AG20443 (cell line): ENCODE data around the gene CHST4.
A peak's percentile ranks its signal among the peaks of the same experiment; 100 is the strongest.
"Not testable (repeated sequence)": the region's sequence is repeated elsewhere in the genome, so short reads cannot be mapped to it uniquely, and the experiment has no call there.

Experiments used
- DNase-seq: peaks from one replicate; pipeline ENCODE4 v3.0.0; 2012; ENCODE audit warnings: low spot score, mixed read lengths

Gene CHST4

DNA sequence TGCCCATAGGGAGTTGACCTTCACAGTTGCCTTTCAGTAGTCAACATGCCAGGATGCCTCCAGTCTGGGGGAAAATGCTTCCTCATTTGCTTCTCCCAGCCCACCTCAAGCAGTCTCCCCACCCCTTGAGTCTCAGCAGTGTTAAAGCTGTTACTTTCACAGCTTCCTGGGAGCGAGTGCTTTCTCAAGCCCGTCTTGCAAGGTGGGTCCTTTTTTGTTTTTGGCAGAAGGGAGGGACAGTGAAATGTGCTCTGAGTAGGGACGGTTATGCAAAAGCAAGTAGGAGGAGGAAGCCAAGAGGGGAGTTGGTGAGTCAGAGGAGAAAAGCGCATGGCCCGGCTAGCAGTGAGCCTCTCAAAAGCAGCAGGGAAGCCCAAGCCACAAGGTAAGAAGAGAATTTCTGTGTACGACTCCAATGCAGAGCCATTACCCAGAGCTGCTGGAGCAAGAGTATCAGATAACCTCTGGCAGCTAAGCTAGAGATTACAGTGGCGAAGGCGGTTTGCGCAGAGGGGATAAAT is at the start of gene CHST4:
Gene CHST4 (plus strand): TSS at position 316 of the 521 bp plus-strand sequence. CDS start 10,252 bp downstream, outside the sequence.
- DNase-seq = peak; percentile 83

DNA sequence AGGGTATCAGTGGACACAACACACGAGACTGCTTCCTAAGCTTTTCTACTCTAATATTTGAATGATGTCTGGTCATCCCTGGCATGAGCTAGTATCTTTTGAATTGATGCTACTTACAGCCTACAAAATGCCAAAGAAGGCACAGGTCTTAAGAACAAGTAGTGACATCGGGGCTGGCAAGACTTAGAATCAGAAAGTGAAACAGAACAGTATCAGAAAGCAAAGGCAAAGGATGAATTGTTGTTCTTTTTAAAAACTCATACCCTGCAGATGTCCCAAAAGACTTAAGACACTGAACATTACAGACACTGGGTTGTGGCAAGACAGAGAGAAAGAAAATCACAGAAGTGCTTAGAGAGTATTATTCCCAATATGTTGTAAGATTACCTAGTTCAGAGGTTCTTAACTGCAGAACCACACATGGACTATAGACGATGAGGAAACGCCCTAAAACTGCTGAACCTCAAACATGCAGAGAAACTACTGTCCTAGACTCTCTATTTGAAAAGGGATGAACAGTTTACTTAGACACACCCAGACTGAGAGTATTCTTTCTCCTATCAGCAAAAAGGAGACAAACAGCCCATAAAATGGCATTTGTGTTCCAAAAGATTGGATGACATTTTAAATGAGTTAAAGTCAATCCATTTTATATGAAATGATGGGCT is 49.6 kb upstream of the CHST4 start:
- no peak for DNase-seq

DNA sequence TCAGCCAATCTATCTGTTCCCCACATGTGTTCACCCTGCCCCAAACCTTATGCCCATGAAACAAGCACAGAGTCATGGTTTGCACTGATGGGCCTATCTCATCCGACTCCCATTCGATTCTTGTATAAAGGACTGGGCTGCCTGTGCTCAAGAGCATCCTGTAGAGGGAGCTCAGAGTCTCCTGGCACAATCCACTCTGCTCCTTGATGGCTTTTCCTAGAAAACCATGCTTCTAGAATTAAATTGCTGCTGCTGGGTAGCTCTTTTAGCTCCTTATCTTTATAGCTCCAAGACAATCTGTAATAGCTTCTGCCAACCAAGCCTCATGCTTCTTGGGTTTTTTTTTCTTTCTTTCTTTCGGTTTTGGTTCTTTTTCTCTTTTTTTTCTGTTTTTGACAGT is 46.8 kb upstream of the CHST4 start:
- DNase-seq = peak; percentile 32

DNA sequence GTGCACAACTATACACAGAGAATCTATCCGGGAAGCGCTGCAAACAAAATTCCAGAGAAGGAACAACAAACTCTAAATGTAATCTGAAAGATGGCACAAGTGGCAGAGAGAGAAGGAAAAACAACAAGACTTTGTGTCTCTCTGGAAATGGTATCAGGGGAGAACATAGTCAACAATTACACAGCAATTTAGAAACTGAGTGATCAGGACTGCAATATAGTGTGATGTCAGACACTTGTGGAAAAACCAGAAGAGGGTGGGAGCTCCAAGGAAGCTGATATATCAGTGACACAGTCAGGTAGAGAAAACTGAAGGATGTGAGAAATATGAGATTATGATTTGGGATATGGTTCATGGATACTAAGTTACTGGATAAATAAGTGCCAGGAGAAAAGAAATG is 45.3 kb upstream of the CHST4 start:
- DNase-seq = no peak

DNA sequence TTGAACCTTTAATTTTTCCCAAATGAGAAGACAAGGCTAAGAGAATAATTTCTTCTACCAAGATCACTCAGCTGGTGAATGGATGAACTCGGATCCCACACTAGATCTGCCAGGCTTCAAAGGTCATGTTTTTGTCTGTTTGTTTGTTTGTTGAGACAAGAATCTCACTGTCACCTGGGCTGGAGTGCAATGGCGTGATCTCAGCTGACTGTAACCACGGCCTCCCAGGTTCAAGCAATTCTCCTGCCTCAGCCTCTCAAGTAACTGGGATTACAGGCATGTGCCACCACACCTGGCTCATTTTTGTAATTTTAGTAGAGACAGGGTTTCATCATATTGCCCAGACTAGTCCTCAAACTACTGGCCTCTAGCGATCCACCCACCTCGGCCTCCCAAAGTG is 43.7 kb upstream of the CHST4 start:
- DNase-seq = no peak

DNA sequence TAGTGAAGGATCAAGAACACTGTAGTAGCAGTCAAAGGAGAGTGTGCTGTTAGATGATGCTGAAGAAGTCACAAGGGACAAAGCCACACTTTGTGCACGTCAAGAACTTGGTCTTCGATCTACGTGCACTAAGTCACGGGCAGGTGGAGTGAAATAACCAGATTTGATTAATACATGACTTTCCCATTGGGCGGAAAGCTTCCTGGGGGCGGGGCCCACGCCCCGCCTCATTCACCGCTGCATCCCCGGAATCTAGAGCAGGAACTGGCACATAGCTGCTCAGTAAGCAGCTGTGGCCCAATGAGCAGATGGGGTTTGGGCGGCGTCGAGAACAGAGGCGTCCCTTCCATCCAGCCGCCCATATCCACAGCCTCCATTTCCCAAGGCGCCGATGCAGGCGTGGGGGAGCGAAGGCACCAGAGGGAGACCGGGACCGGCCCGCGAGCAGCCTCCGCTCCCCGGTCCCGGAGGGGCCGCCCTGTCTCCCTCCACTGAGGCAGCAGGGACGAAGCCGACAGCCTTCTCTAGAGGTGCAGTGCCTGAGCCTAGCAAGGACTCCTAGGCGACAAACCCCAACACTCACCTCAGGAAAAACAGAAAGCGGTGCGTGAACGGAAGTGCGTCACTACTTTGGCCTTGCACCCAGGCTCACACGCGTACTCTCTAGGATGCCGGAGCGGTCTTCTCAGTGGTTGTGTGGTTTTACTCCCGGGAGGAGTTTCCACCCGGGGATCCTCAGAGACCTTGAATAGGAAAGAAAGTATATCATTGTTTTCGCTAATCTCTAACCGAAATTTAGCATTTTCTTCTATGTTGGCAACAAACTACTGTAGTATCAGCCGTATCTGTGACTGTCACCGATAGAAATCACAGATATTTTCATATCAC is 42.0 kb upstream of the CHST4 start:
- peak; percentile 91 for DNase-seq

DNA sequence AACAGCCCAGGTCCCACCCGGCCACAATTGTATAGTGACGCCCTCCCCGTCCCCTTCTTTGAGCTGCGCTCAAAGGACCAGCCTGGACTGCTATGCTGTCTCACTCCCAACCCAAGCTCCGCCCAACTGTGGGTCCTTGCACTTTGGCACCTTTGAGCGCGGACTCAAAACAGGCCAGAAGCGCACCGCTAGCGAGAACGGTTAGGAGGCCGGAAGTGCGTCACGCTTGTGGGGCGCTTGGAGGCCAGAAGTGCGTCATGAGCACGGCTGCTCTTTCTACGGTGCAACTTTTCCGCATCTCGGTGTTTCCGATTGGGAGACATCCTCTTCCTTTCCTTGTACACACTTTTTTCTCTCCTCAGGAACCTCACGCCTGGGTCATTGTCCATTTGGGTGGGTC is 37.1 kb upstream of the CHST4 start, which contains the start of gene ZNF19:
Gene ZNF19 (minus strand): TSS at position 203 of the 400 bp plus-strand sequence. CDS start 7,210 bp downstream, outside the sequence.
- no peak for DNase-seq

DNA sequence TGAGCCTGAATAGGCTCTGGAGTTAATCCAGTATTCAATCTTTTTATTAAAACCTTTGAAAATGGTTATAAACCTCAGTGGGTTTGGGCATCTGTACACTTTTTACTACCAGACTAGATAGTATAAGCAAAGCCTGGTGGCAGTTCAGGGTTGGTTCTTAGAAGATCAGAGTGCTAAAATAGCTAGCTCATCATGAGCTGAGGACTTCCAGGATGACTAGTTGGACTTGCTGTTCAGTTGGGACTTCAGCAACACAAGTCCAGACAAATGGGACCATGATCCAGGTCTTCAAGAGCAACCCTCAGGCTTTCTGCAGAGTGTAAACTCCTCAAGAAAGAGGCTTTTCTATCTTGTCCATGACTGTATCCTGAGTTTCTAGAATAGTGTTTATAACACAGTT is 35.9 kb upstream of the CHST4 start:
- no peak for DNase-seq

DNA sequence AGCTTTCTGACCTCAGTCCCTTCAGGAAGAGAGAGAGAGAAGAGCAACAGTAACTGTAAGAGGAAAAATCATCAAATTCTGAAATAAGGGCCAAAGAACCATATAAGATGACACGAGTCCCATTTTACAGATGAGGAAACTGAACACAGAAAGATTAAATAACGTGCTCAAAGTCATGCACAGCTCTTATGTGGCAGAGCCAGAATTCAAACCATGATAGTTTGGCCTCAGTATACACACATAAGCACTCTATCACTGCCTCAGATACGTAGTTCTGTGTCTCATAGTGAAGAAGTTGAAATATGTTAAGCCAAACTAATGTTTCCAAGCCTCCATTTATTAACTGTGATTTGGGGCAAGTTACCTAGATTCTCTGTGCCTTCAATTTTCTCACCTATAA is 35.2 kb upstream of the CHST4 start:
- no peak for DNase-seq

DNA sequence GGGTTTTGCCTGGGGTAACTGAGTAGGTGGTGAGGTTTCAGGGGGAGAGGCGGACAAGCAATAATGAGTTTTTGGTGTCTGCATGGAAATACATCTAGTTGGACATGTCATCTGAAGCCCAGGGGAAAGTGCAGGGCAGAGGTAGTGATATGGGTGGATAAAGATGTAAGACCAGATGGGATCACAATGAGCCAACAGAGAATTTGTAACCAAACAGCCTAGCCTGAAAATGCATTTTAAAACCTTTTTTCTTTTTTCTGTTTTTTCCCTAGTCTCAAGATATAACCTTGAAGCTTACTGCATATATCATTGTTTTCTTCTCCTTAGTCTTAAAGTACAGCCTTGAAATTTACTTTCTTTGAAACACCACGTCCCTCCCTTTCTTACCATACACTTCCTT is 33.4 kb upstream of the CHST4 start:
- no peak for DNase-seq

DNA sequence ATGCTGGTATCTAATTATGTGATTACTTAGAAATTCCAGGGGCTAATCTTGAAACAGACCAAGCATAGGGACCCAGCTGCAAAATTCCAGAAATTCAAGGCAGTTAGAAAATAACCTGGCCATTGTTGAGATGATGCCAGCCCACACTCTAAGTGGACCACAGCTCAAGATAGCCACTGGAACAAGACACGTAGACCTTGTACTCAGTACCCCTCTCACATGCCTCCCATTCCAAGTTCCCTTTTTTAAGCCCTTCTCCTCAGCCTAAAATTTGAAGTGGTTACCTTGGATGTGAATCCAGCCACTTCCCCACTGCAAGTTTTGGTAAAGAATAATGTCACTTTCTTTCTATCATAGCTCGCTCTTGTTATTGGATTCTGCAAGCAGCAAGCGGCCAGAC is 33.0 kb upstream of the CHST4 start:
- no peak for DNase-seq

DNA sequence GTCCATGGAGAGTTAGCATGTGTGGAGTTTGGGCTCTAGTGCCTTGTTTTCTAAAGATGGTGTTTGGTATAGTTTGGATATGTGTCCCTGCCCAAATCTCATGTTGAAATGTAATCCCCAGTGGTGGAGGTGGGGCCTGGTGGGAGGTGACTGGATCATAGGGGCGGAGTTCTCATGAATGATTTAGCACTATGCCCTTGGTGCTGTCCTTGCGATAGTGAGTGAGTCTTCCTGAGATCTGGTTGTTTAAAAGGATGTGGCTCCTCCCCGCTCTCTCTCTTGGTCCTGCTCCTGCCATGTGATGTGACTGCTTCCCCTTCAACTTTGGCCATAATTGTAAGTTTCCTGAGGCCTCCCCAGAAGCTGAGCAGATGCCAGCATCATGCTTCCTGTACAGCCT is 28.2 kb upstream of the CHST4 start:
- no peak for DNase-seq

DNA sequence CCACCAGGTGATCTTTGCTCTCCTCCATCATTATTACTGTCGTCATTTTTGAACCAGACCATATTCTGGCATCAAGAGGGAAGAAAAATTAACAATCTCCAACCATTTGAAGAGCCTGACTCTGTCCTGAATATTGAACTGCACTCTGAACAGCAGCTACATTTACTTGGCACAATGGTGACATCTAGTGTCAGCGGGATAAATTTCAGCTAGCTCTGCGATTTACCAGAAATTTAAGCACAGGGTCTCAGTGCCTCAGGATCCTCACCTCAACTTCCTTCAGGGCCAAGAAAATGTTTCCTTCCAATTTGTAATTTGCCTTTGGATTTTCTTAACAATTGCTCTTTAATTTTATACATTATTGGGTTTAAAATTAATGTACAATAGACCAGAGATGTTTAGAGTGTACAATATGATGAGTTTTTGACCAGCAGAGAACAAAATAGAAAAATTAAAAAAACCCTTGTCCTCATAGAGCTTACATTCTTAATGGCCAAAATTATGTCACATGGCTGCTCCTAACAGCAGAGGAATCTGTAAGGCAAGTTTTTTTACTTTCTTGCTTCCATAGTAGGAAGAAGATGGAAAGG is 26.4 kb upstream of the CHST4 start:
- DNase-seq = peak; percentile 77

DNA sequence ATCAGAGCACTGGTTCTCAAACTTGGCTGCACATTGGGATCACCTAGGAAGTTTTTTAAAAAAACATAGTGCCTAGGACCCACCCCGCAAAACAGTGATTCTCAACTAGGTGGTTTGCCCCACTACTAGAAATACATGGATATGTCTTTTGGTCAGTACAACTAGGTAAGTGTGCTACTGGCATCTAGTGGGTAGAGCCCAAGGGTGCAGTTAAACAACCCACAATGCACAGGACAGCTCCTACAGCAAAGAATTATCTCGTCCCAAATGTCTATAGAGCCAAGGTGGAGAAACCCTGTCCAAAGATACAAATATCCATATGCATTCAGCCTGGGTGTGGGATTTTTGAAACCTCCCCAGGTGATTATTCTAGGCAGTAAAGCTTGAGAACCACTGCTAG is 25.3 kb upstream of the CHST4 start:
- DNase-seq = no peak

DNA sequence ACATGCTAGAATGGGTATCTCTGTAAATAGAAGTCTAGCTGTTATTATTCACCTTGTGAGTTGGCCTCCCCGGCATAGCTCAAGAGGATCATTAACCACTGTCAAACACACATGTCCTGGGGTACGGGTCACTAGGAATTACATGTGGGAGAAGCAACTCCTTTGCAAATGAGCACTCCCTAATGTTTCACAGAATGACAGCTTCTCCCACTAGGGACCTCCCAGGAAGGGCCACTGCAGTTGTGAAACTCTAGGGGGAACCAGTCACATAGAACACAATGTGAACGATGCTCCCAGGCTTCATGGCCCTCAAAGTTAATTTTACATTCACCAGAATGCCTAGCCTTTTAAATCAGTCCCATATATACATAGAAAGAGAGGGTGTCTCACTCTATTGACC is 24.7 kb upstream of the CHST4 start:
- no peak for DNase-seq

DNA sequence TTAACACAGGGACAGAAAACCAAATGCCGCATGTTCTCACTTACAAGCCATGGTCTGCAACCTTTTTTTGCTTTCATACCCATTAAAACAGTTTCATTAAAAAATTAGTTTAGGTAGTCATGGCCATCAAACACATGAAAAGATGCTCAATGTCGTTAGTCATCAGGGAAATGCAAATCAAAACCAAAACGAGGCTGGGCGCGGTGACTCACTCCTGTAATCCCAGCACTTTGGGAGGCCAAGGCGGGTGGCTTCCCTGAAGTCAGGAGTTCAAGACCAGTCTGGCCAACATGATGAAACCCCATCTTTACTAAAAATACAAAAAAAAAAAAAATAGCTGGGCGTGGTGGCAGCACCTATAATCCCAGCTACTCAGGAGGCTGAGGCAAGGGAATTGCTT is 22.2 kb upstream of the CHST4 start:
- DNase-seq = not testable (repeated sequence)

DNA sequence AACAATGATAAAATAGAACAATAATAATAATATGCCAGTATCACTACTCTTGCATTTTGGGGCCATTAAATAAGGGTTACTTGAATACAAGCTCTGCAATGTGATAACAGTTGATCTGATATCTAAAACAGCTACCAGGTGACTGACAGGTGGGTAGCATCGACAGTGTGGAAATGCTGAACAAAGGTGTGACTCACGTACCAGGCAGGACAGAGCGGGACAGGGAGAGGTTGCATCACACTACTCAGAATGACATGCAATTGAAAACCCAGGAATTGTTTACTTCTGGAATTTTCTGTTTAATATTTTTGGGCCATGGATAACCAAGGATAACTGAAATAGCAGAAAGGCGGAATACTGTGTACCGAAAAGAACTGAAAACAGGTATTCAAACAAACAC is 21.3 kb upstream of the CHST4 start:
- DNase-seq = no peak

DNA sequence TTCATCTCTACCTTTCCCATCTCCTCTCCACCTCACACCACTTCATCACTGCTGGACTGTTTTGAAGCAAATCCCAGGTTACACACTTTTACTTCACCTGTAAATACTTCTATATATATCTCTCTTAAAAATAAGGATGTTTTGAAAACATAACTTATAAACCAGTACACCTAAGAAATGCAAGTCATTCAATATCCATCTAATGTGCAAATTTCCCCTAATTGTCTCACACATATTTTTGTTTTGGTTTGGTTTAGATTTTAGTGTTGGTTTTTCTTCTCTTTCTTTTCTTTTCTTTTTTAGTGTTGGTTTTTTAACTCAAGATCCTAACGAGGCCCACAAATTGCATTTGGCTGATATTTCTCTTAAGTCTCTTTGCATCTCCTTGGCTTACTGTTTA is 19.2 kb upstream of the CHST4 start:
- DNase-seq = no peak

DNA sequence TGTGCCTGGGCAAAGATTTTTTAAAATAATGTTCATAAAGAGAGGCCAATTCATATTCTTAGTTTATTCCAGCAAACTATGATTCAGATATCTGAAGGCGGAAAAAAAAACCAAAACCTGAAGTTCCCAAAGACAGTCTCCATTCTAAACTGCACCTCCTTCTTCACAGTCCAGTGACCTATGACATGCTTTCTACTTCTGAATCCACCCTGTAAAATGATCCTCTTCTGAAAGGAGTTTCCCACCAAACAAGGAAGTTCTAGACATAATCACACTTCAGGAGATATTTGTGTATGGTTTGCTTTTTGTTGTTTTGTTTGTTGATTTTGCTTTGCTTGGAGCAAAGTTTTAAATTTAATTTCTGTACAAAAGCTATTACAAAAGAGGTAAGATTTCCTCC is 12.9 kb upstream of the CHST4 start:
- DNase-seq = no peak

DNA sequence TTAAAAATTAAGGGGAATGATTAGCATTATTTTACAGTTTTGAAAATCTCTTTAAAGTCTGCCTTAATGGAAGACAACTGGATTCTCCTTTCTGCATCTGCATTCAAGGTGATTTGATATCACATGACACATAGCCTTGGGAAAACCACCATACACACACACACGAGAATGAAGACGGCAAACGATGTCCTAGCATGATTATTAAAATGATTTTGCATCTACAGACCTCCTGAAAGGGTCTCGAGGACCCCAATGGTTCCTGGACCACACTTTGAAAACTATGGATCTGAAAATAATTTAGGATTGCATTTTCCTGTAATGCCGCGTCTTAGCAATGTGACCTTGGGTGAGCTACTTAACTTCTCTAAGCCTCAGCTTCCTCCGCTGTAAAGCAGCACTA is 11.8 kb upstream of the CHST4 start:
- DNase-seq = no peak

DNA sequence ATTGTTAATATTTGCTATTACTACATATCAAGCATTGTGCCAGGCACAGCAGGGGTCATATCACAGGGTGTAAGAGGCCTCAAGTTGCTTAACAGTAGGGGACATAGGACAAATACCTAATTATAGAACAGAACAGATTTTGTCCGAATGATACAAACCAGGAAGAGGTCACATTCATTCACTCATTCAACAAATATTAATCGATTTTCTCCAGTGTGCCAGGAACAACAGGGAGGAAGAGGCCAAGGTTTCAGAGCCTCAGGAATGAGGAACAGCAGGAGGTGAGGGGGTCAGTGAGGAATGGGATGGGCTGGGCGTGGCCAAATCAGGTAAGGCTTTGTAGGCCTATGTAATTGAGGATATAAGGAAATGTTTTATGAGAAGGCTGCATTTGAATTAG is 11.2 kb upstream of the CHST4 start:
- no peak for DNase-seq

DNA sequence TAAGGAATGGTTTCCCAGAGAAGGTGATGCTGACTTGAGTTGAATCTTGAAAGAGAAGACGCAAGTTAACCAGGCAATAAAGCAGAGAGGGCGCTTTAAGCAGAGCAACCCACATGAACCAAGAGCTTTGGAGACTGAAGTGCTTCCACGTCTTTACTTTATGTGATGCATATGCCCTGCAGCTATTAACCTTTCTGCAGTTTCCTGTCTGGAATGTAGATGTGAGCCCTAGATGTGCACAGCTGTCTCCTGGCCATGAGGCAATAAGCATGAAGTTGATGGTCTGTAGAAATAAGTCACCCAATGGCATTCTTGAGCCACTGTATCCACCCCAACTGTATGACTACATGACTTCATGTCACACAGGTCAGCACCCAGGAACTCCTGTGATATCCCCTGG is 5.7 kb upstream of the CHST4 start:
- no peak for DNase-seq
